NCI-H1930 (cell line): ENCODE data around the gene PPP2R1B.

Source experiments
- DNase-seq, 2 experiments: peaks; one replicate each; lab custom pipeline; 2025; lab: John Stamatoyannopoulos, UW

The PPP2R1B gene

GRCh38 chr11:111693224-111693937 lies 72.8 kb downstream of the PPP2R1B start:
- DNase-seq, result no peak

- no peak for DNase-seq
Observed at GRCh38 chr11:111691741-111692140, 74.4 kb downstream of the PPP2R1B start.

DNA sequence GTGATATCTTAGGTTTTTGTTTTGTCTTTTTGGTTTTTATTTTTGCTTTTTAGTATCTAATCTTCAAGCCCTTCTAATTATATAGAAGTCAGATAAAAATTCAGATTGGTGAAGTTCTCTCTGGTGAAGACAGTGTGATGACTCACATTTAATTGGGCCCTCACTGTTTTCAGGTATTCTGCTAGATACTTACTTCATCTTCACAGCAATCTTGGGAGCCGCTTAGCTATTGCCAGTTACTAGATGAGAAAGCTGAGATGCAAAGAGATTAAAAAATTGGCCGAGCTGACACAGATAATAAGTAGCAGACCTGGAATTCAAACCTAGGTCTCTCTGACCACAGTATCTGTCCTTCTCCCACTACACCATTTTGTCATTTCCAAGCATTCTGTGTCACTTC lies 75.0 kb downstream of the PPP2R1B start:
- no peak for DNase-seq

- no peak for DNase-seq
Observed at GRCh38 chr11:111688013-111688412, 78.2 kb downstream of the PPP2R1B start.

DNA sequence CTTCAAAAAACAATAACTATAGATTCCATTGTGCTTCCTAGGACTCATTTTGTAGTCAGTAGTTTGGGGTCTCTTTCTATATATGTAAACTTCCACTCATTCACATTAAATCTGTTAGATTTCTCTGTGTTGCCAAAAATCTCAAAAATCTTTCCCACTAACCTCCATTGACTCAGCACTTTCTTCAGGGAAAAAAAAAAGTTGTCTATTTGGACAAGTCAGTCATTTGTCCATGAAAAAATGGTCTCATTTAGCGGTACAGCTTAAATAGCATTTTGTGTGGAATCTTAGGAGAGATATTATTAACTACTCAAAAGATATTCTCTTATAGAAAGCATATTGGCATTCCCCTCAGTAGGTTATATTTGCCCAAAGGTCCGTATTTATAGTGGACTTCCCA lies 81.9 kb downstream of the PPP2R1B start:
- no peak for DNase-seq

GRCh38 chr11:111683806-111684205 lies 82.4 kb downstream of the PPP2R1B start:
- DNase-seq, result no peak

GRCh38 chr11:111680486-111681175 lies 85.6 kb downstream of the PPP2R1B start:
- DNase-seq, result no peak
